ENCODE data around the gene SCARB1. TPM values are rescaled to one million over a fixed set of nuclear protein-coding genes. Genes with fewer than 3 reads are reported as not detected.

Gene SCARB1
- total and polyA plus RNA-seq, 5 experiments from 2014 or later, result 2.7 to 7.2 (median 3.9) TPM

- H3K4me3 Mint-ChIP-seq, result no peak overlapping the region
- H3K27me3 Mint-ChIP-seq, result no peaks in the 10 kb centered on the region
- H3K27ac Mint-ChIP-seq, result peak overlapping the region in 1 of 10 donors; percentile 29
- POLR2A ChIA-PET, result no interaction called here
- H3K36me3 Mint-ChIP-seq, result no peaks in the 10 kb centered on the region
- no peak for DNase-seq
- ATAC-seq, result no peak
- H3K4me1 Mint-ChIP-seq, result peaks cover 12 to 32% (median 22%) of the 10 kb centered on the region in 4 donors
- H3K9me3 Mint-ChIP-seq, result no peaks in the 10 kb centered on the region
Observed at GRCh38 chr12:124855275-124855957, 8.2 kb downstream of the SCARB1 start.

- Mint-ChIP-seq H3K27me3 (no peaks in the 10 kb centered on the region), H3K9me3 (no peaks in the 10 kb centered on the region), H3K4me3 (no peak overlapping the region), H3K27ac (peak overlapping the region in 1 of 10 donors; percentile 29), H3K4me1 (peaks cover 12 to 32% (median 22%) of the 10 kb centered on the region in 4 donors), H3K36me3 (no peaks in the 10 kb centered on the region)
- POLR2A ChIA-PET, result no interaction called here
- DNase-seq (no peak), ATAC-seq (no peak)
Observed at GRCh38 chr12:124854637-124855184, 9.0 kb downstream of the SCARB1 start.

- Mint-ChIP-seq H3K4me1 (peaks cover 12 to 32% (median 22%) of the 10 kb centered on the region in 4 donors), H3K4me3 (no peak overlapping the region), H3K9me3 (no peaks in the 10 kb centered on the region), H3K27me3 (no peaks in the 10 kb centered on the region), H3K36me3 (no peaks in the 10 kb centered on the region), H3K27ac (peak overlapping the region in 2 of 10 donors; percentile 35 to 37)
- no peak for ATAC-seq
- DNase-seq, result no peak
- POLR2A ChIA-PET, result no interaction called here
Observed at GRCh38 chr12:124853781-124854636, 9.7 kb downstream of the SCARB1 start.

- POLR2A ChIA-PET, result no interaction called here
- no peak overlapping the region for H3K27ac Mint-ChIP-seq
- no peaks in the 10 kb centered on the region for H3K27me3 Mint-ChIP-seq
Observed at GRCh38 chr12:124852911-124853427, 10.7 kb downstream of the SCARB1 start.

GRCh38 chr12:124852329-124852831 is 11.3 kb downstream of the SCARB1 start:
- DNase-seq, result no peak
- Mint-ChIP-seq H3K27me3 (no peaks in the 10 kb centered on the region), H3K4me3 (peak overlapping the region in 1 of 10 donors; percentile 22), H3K9me3 (no peaks in the 10 kb centered on the region), H3K36me3 (no peaks in the 10 kb centered on the region), H3K27ac (peak overlapping the region in 1 of 10 donors; percentile 43), H3K4me1 (peaks cover 12 to 30% (median 22%) of the 10 kb centered on the region in 4 donors)
- POLR2A ChIA-PET, result no interaction called here
- peak in 1 of 2 donors; percentile 45 for ATAC-seq

More at GRCh38 chr12:124852911-124853427, 10.7 kb downstream of the SCARB1 start:
- Mint-ChIP-seq H3K4me3 (peak overlapping the region in 1 of 10 donors; percentile 22), H3K4me1 (peaks cover 12 to 32% (median 22%) of the 10 kb centered on the region in 4 donors), H3K9me3 (no peaks in the 10 kb centered on the region), H3K36me3 (no peaks in the 10 kb centered on the region)
- DNase-seq (no peak), ATAC-seq (no peak)

- Mint-ChIP-seq H3K27me3 (no peaks in the 10 kb centered on the region), H3K36me3 (no peaks in the 10 kb centered on the region), H3K4me1 (peaks cover 12 to 29% (median 22%) of the 10 kb centered on the region in 4 donors), H3K4me3 (no peak overlapping the region), H3K27ac (no peak overlapping the region), H3K9me3 (no peaks in the 10 kb centered on the region)
- POLR2A ChIA-PET, result no interaction called here
- ATAC-seq (no peak), DNase-seq (no peak)
Observed at GRCh38 chr12:124851342-124851741, 12.3 kb downstream of the SCARB1 start.

- Mint-ChIP-seq H3K27ac (no peak overlapping the region), H3K36me3 (no peaks in the 10 kb centered on the region), H3K4me3 (no peak overlapping the region), H3K4me1 (peaks cover 12 to 22% (median 16%) of the 10 kb centered on the region in 4 donors), H3K27me3 (no peaks in the 10 kb centered on the region), H3K9me3 (no peaks in the 10 kb centered on the region)
- ATAC-seq, result no peak
- POLR2A ChIA-PET, result no interaction called here
- no peak for DNase-seq
Observed at GRCh38 chr12:124849382-124849781, 14.3 kb downstream of the SCARB1 start.

GRCh38 chr12:124848621-124849380 is 14.9 kb downstream of the SCARB1 start:
- ATAC-seq, result no peak
- no peak overlapping the region for H3K4me3 Mint-ChIP-seq
- no peaks in the 10 kb centered on the region for H3K27me3 Mint-ChIP-seq
- H3K4me1 Mint-ChIP-seq, result peaks cover 9 to 18% (median 12%) of the 10 kb centered on the region in 4 donors
- no peaks in the 10 kb centered on the region for H3K9me3 Mint-ChIP-seq
- H3K27ac Mint-ChIP-seq, result no peak overlapping the region
- POLR2A ChIA-PET, result no interaction called here
- no peak for DNase-seq
- no peaks in the 10 kb centered on the region for H3K36me3 Mint-ChIP-seq

GRCh38 chr12:124847113-124848074 is 16.3 kb downstream of the SCARB1 start:
- H3K27me3 Mint-ChIP-seq, result no peaks in the 10 kb centered on the region
- no peak for ATAC-seq
- H3K4me3 Mint-ChIP-seq, result no peak overlapping the region
- H3K9me3 Mint-ChIP-seq, result no peaks in the 10 kb centered on the region
- H3K4me1 Mint-ChIP-seq, result peaks cover 4 to 7% (median 6%) of the 10 kb centered on the region in 4 donors
- H3K36me3 Mint-ChIP-seq, result no peaks in the 10 kb centered on the region
- H3K27ac Mint-ChIP-seq, result no peak overlapping the region
- POLR2A ChIA-PET, result no interaction called here
- no peak for DNase-seq

GRCh38 chr12:124844411-124845397 is 19.0 kb downstream of the SCARB1 start:
- DNase-seq, result no peak
- no peaks in the 10 kb centered on the region for H3K36me3 Mint-ChIP-seq
- H3K27me3 Mint-ChIP-seq, result no peaks in the 10 kb centered on the region
- no peak for ATAC-seq
- POLR2A ChIA-PET, result no interaction called here
- H3K27ac Mint-ChIP-seq, result no peak overlapping the region
- no peaks in the 10 kb centered on the region for H3K9me3 Mint-ChIP-seq
- H3K4me3 Mint-ChIP-seq, result no peak overlapping the region
- peaks cover 0 to 2% (median under 1%) of the 10 kb centered on the region in 4 donors for H3K4me1 Mint-ChIP-seq

All from naive thymus-derived CD8-positive, alpha-beta T cell (primary cell).